Right lung (tissue), 5 donors: Measurements from ENCODE around the gene PSME3IP1. TPM values are rescaled to one million over a fixed set of nuclear protein-coding genes. Genes with fewer than 3 reads are reported as not detected.
"Not testable (repeated sequence)": the region's sequence is repeated elsewhere in the genome, so short reads cannot be mapped to it uniquely, and the experiment has no call there.

ENCODE experiments used
- DNase-seq, 2 donors: peaks; one replicate each; pipeline ENCODE4 v3.0.0-alpha.2; 2013
- polyA plus RNA-seq, 5 donors: library from polyadenylated mRNA; unstranded; fragments of 120-200 nt; gene quantifications; one replicate each; pipeline versions ENCODE4 v1.2.1 to v1.2.3, GENCODE V29; 2013; ENCODE audit warnings: inconsistent platforms in 1 of 5, low replicate concordance in 1 of 5; ENCODE audit not compliant: insufficient read length in 5 of 5, insufficient read depth in 1 of 5

The PSME3IP1 gene
- polyA plus RNA-seq, 5 donors = 94.0 to 123 (median 115) TPM

DNA sequence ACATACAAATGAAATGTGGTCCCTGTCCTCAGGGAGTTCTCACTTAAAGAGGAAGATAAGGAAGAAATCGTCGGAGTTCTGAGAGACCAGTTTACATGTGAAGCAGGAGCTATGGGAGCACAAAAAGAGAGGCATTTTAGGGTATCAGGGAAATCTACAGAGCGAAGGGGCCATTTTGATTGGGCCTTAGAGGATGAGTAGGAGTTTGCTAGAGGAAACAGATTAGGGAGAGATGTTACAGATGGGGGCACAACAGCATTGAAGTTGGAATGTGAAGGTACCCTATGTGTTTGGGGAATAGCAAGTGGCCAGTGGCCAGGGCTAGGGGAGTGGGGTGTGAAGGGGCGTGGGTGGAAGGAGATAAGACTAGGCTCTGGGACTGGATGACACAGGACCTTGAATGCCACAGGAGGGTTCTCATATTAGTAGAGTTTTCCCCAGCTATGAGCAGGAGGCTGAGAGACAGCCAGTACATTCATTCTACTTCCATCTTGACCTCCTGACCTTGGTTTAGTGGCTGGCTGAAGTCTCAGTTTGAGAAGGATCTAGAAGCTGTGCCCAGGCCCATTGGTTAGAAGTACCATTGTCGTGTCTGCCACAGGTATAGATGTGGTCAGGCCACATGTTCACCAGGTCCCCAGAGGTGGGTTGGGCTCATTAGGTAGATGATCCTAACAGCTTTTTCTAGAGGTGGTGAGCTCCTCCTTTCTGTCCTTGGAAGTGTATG lies 58.6 kb downstream of the PSME3IP1 start:
- no peak for DNase-seq

- DNase-seq = no peak
Measured at GRCh38 chr16:57126411-57126810, 59.4 kb downstream of the PSME3IP1 start.

GRCh38 chr16:57125969-57126368 lies 59.9 kb downstream of the PSME3IP1 start:
- DNase-seq = no peak

DNA sequence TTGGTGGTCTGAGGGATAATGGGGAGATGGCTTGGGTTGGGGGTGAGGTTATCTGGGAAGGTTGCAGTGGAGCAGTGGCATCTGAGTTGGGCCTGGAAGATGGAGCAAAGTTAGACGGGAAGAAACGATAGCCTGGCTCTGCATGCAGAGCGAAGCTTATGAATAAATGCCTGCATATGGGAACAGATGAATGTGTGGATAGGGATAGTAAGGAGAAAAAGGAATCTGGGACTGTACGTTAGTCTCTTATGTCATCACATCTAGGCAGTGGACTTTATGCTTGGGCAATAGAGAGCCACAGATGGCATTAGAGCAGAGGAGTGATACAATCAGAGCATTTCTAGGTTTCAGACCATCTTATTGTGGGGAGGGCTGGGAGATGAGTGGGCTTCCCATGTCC lies 60.5 kb downstream of the PSME3IP1 start:
- DNase-seq = no peak

GRCh38 chr16:57123974-57124674 lies 61.7 kb downstream of the PSME3IP1 start:
- no peak for DNase-seq

GRCh38 chr16:57123216-57123973 lies 62.4 kb downstream of the PSME3IP1 start:
- no peak for DNase-seq

DNA sequence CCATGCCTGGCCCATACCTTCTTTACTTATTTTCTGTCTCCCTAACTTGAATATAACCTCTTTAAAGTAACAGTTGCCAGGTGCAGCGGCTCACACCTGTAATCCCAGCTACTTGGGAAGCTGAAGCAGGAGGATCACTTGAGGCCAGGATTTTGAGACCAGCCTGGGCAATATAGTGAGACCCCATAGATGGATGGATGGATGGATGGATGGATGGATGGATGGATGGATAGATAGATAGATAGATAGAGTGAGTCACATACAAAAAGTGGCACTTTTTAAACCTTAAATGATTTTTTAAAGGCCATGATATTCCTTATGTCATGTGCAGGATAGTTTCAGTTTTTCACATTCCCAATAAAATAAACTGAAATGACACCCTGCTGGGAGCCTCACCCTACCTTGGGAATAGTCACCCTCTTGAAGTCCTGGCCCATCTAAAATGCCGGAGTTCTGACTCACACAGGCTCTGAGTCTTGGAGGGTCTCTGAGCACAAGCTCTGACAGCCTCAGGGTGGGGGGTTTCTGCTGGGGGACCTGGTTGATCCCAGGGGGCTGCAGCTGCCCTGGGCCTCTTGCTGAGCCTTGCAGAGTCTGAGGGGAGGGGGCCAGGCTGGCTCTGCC lies 67.3 kb downstream of the PSME3IP1 start:
- no peak for DNase-seq

DNA sequence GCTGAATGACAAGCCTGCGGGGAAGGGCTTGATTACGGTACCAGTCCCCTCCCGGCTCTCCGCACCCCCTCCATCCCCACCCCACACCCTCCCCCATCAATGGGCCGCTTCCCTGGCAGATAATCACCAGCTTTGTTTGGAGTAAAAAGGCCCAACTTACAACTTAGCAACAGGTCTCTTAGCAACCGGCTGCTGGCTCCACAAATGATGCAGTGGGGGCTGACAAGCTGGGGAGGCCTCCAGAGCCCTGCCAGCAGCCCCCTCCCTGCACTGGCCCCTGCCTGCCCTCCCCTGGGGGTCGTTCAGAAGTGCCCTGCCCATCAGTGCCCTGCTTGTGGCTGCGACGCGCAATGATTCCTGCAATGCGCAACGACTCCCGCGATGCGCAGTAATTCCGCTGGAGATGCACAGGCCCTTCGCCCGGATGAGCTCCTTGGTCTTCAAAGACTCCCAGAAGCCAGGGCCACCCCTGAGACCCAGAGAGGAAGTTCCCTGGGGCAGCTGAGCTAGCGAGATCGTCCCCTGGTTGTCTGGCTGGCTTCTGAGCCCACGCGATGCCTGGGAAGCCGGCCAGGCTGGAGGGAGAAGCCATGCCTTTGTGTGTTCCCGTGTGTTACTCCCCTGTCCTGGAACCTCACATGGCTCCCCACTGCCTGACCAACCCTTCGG lies 70.2 kb downstream of the PSME3IP1 start:
- DNase-seq = peak; percentile 54 to 61

DNA sequence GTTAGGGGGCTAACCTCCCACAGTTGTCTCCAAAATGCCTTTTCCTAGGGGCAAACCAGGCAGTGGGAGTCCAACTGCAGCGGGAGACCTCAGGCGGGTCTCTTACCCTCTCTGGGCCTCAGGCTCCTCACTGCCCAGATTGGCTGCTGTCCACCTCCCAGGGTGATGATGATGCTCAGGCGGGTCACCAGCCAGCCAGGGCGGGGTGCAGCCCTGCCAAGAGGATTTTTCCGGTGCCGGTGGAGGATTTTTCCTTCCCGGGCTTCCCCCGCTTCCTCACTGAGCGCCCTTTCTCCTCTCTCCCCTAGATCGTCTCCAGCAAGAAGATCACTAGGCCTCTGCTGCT lies 70.7 kb downstream of the PSME3IP1 start:
- DNase-seq = no peak

- DNase-seq = no peak
Measured at GRCh38 chr16:57113664-57114063, 72.2 kb downstream of the PSME3IP1 start.

DNA sequence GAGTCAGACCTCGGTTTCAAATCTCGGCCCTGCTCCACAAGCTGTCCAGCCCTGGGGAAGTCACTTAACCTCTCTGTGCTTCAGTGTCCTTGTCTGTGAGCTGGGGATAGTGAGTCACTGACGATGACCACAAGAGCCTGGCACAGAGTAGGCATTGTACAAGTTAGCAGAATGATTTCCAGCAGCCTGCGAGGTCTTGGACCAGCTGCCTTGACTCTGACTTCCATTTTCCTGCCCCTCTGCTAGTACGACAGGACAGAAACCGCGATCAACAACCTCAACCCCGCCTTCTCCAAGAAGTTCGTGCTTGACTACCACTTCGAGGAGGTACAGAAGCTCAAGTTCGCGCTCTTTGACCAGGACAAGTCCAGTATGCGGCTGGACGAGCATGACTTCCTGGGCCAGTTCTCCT lies 72.8 kb downstream of the PSME3IP1 start:
- no peak for DNase-seq

- no peak for DNase-seq
Measured at GRCh38 chr16:57112403-57113041, 73.3 kb downstream of the PSME3IP1 start.

DNA sequence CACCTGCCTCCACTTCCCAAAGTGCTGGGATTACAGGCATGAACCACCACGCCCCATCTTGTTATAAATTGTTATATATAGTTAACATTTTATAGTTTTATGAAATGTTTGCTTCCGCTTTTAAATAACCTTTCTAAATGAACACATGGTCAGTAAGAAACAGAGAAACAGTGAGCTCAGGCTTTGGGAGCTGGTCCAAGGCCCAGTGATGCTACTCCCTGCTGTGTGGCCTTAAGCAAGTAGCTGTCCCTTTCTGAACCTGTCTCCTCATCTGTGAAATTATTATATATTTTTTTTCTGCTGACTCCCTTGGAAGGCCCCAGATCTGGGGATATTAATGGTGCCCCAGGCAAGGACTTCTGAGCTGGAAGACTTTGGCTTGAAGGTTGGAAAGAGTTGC lies 74.4 kb downstream of the PSME3IP1 start:
- DNase-seq = no peak

DNA sequence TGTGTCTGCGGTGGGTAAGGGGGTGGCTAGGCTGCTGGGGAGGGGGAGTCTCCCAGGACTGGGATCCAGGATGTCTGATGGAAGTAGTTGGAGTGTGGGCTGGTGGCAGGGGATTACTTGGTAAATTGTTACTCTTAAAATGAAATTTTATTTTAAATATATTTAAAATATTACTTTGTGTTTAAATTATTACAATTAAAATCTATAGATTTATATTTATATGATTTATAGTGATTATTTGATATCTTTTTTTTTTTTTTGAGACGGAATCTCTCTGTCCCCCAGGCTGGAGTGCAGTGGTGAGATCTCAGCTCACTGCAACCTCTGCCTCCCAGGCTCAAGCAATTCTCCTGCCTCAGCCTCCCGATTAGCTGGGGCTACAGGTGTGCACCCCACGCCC lies 74.9 kb downstream of the PSME3IP1 start:
- DNase-seq = no peak

DNA sequence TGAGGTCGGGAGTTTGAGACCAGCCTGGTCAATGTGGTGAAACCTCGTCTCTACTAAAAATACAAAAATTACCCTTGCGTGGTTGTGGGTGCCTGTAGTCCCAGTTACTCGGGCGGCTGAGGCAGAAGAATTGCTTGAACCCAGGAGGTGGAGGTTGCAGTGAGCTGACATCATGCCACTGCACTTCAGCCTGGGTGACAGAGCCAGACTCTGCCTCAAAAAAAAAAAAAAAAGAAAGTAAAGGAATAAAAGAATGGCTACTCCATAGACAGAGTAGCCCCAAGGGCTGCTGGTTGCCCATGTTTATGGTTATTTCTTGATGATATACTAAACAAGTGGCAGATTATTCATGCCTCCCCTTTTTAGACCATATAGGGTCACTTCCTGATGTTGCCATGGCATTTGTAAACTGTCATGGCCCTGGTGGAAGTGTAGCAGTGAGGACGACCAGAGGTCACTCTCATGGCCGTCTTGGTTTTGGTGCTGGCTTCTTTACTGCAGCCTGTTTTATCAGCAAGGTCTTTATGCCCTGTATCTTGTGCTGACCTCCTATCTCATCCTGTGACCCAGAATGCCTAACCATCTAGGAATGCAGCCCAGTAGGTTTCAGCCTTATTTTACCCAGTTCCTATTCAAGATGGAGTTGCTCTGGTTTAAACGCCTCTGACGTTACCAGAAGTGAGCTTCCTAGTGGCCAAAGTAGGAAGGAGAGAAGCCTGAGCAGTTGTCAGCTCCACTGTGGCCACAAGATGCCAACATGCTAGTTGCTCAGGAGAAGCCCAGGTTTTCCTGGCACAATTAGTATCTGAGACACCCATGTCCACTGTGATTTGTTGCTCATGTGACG lies 76.4 kb downstream of the PSME3IP1 start:
- DNase-seq = not testable (repeated sequence)

DNA sequence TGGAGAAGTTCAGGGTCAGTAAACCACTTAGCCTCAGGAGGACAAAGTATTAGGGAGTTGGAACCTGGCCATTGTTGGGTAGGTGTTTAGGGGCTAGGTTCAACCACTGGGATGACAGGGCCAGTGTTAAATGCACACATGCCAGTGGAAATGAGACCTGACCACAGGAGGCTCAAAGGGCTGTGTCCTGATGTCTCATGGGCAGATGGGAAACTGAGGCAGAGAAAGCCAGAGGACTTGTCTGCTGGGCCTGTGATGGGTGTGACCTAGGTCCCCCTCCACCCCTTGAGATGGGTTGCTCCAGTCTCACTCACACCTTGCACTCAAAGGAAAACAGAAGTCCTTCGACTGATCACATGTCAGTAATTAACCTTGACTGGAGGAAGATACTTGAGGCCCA lies 77.4 kb downstream of the PSME3IP1 start:
- DNase-seq = no peak

DNA sequence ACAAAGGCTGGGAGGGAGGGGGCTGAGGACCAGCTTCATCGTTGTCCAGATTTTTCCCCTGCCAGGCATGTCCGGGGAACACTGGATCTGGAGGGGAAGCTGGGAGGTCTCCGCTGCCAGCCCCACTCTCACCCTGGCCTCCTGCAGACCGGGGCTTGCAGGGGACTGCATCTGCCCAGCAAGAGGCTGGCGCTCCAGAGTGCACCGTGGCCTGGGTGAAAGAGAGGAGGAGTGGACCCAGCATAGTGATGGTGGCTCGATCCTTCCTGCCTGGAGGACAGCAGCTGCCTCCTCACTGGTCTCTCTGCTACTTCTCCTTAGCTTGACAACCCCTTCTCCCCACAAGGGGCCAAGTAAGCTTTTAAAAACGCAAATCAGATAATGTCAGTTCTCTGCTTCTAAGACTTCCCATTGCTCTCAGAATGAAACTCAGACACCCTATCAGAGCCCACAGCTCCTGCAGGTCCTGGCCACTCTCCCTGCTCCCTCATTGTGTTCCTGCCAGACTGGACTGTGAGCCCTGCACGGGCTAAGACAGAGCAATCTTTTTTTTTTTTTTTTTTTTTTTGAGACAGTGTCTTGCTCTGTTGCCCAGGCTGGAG lies 78.4 kb downstream of the PSME3IP1 start:
- DNase-seq = no peak

- no peak for DNase-seq
Measured at GRCh38 chr16:57106767-57107166, 79.1 kb downstream of the PSME3IP1 start.

DNA sequence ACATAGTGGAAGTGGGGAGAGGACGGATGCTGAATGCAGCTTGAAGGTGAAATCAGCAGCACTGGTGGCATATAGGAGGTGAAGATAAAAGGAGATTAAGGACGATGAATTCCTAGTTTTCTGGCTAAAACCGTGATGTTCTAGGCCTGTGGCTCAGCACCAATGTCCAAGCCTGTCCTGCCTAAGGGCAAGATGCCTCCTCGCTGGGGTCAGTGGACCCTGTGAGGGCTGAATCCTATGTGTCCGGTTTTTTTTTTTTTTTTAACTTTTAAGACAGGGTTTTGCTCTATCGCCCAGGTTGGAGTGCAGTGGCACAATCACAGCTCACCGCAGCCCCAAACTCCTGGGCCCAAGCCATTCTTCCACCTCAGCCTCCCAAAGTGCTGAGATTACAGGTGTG lies 80.7 kb downstream of the PSME3IP1 start:
- DNase-seq = no peak

GRCh38 chr16:57104706-57105105 lies 81.1 kb downstream of the PSME3IP1 start:
- DNase-seq = no peak
